IMR-90 (cell line): Measurements from ENCODE around the gene SLC9B1. TPM values are rescaled to one million over a fixed set of nuclear protein-coding genes. Genes with fewer than 3 reads are reported as not detected.
"Not testable (repeated sequence)": the region's sequence is repeated elsewhere in the genome, so short reads cannot be mapped to it uniquely, and the experiment has no call there.

Source experiments
- ATAC-seq: fragments of 200-7000 bp; cut with Tn5 transposase; 2 replicates; pipeline ENCODE4 v1.9.1; 2020; ENCODE audit warnings: low read depth, mild to moderate bottlenecking, moderate library complexity
- BruUV-seq: library from RNA; stranded (reverse); fragments of 400-500 nt; replicated peaks from 2 replicates; lab custom pipeline; 2021; lab: Mats Ljungman, UMichigan
- CTCF ChIA-PET: fragments of 300-600 bp; formaldehyde crosslinking; extraction: SDS; loops from one replicate; lab custom pipeline; 2021; ENCODE audit warnings: antibody characterized with exemption; lab: Yijun Ruan, JAX
- POLR2A ChIA-PET: fragments of 300-600 bp; sonication (Branson Sonifier 250); formaldehyde crosslinking; loops from one replicate; lab custom pipeline; 2022; ENCODE audit warnings: antibody characterized with exemption; ENCODE audit not compliant: unreplicated experiment; lab: Charles Lee
- DNase-seq: peaks from one replicate; pipeline ENCODE4 v3.0.0; 2013
- H2AFZ ChIP-seq: replicated peaks from 2 replicates; pipeline ENCODE3; 2013; ENCODE audit warnings: low read length, mild to moderate bottlenecking; ENCODE audit not compliant: poor library complexity
- H2AK5ac ChIP-seq: 2 replicates; pipeline ENCODE4 v1.6.1; 2013; ENCODE audit warnings: low read depth, low read length, inconsistent platforms
- H2AK9ac ChIP-seq: replicated peaks from 2 replicates; pipeline ENCODE3; 2013; ENCODE audit warnings: mild to moderate bottlenecking, low read depth, low read length, moderate library complexity; ENCODE audit not compliant: poor library complexity
- H2BK120ac ChIP-seq: 2 replicates; pipeline ENCODE4 v1.6.1; 2013; ENCODE audit warnings: low read depth, low read length, inconsistent platforms
- H2BK15ac ChIP-seq: 3 replicates; pipeline ENCODE4 v1.6.1; 2013; ENCODE audit warnings: low read depth, low read length, inconsistent platforms
- H2BK20ac ChIP-seq: 2 replicates; pipeline ENCODE4 v1.6.1; 2013; ENCODE audit warnings: low read depth, mild to moderate bottlenecking, inconsistent platforms, low read length, moderate library complexity
- H2BK5ac ChIP-seq: 2 replicates; pipeline ENCODE4 v1.6.1; 2013; ENCODE audit warnings: mild to moderate bottlenecking, low read depth, low read length, inconsistent platforms; ENCODE audit not compliant: poor library complexity, severe bottlenecking
- H3K14ac ChIP-seq: replicated peaks from 2 replicates; pipeline ENCODE4 v1.6.1; 2013; ENCODE audit warnings: low read depth, low read length, inconsistent platforms
- H3K18ac ChIP-seq: 2 replicates; pipeline ENCODE4 v1.6.1; 2013; ENCODE audit warnings: low read depth, low read length, control low read depth
- H3K23ac ChIP-seq: 2 replicates; pipeline ENCODE4 v1.6.1; 2013; ENCODE audit warnings: low read depth, low read length, inconsistent platforms
- H3K27ac ChIP-seq: 2 replicates; pipeline ENCODE4 v1.5.1; 2013; ENCODE audit warnings: mild to moderate bottlenecking, control low read depth, low read length; ENCODE audit not compliant: insufficient read depth
- H3K27me3 ChIP-seq: 2 replicates; pipeline ENCODE4 v1.6.1; 2013; ENCODE audit warnings: low read length; ENCODE audit not compliant: control insufficient read depth, insufficient read depth
- H3K36me3 ChIP-seq: 2 replicates; pipeline ENCODE4 v1.6.1; 2013; ENCODE audit warnings: low read length, mixed read lengths; ENCODE audit not compliant: control insufficient read depth, insufficient read depth
- H3K4ac ChIP-seq: 2 replicates; pipeline ENCODE4 v1.6.1; 2013; ENCODE audit warnings: low read depth, low read length, inconsistent platforms
- H3K4me1 ChIP-seq: 2 replicates; pipeline ENCODE4 v1.6.1; 2013; ENCODE audit warnings: low read length, mixed read lengths; ENCODE audit not compliant: control insufficient read depth, insufficient read depth
- H3K4me2 ChIP-seq: 2 replicates; pipeline ENCODE4 v1.6.1; 2013; ENCODE audit warnings: low read depth, mild to moderate bottlenecking, control low read depth, low read length, moderate library complexity
- H3K4me3 ChIP-seq: 2 replicates; pipeline ENCODE4 v1.5.1; 2013; ENCODE audit warnings: low read depth, mild to moderate bottlenecking, control low read depth, low read length, moderate library complexity; ENCODE audit not compliant: insufficient read depth
- H3K56ac ChIP-seq: 2 replicates; pipeline ENCODE4 v1.6.1; 2013; ENCODE audit warnings: low read length, inconsistent platforms; ENCODE audit not compliant: insufficient read depth; ENCODE audit errors: extremely low read depth
- H3K79me1 ChIP-seq, 2 experiments: 2 replicates each; pipeline ENCODE4 v1.6.1; 2013; ENCODE audit warnings: low read length in 2 of 2, inconsistent platforms in 1 of 2, low read depth in 1 of 2
- H3K9ac ChIP-seq: 2 replicates; pipeline ENCODE4 v1.6.1; 2013; ENCODE audit warnings: low read depth, low read length, control low read depth
- H3K9me1 ChIP-seq: 2 replicates; pipeline ENCODE4 v1.6.1; 2013; ENCODE audit warnings: low read length, inconsistent platforms; ENCODE audit not compliant: insufficient read depth
- H3K9me3 ChIP-seq: 2 replicates; pipeline ENCODE4 v1.6.1; 2013; ENCODE audit warnings: low read length; ENCODE audit not compliant: control insufficient read depth, insufficient read depth
- H4K20me1 ChIP-seq: 2 replicates; pipeline ENCODE4 v1.6.1; 2013; ENCODE audit warnings: low read length, inconsistent platforms; ENCODE audit not compliant: insufficient read depth
- H4K5ac ChIP-seq: 2 replicates; pipeline ENCODE4 v1.6.1; 2013; ENCODE audit warnings: mild to moderate bottlenecking, low read depth, low read length, control low read depth
- H4K8ac ChIP-seq, 2 experiments: 2 replicates each; pipeline ENCODE4 v1.6.1; 2013; ENCODE audit warnings: low read depth in 2 of 2, low read length in 2 of 2, control low read depth in 1 of 2, inconsistent platforms in 1 of 2
- H4K91ac ChIP-seq: 2 replicates; pipeline ENCODE4 v1.6.1; 2013; ENCODE audit warnings: low read depth, low read length, inconsistent platforms; ENCODE audit not compliant: insufficient read depth
- WGBS, 2 experiments: methylation state at CpG; one replicate each; pipeline versions ENCODE4 v1.1.5 to v1.1.7; 2013; ENCODE audit warnings: missing lambda C conversion rate in 2 of 2; ENCODE audit not compliant: insufficient read length in 1 of 2; ENCODE audit errors: extremely low coverage in 2 of 2; 5-methylcytosine and 5-hydroxymethylcytosine counted together
- dilution Hi-C: fragments of 300-500 bp; cut with HindIII; formaldehyde crosslinking; loops from one replicate; pipeline ENCODE4 v1.14.3; 2018; ENCODE audit warnings: low sequenced_read_pairs; ENCODE audit not compliant: unreplicated experiment
- in situ Hi-C: fragments of 300-500 bp; cut with MboI; formaldehyde crosslinking; loops from 3 replicates; pipeline ENCODE4 v1.14.3; 2019; ENCODE audit warnings: low sequenced_read_pairs, inconsistent platforms, mixed read lengths
- intact Hi-C: fragments of 100-400 bp; cut with micrococcal nuclease; formaldehyde crosslinking; loops from 2 replicates; pipeline ENCODE4 v1.10.0; 2022
- polyA plus RNA-seq, 3 experiments: library from polyadenylated mRNA; depleted of rRNA; stranded (reverse); fragments of >200 nt; gene quantifications; 2 replicates each; pipeline ENCODE4 v1.2.3, GENCODE V29; 2012; ENCODE audit warnings: low replicate concordance in 1 of 3
- total RNA-seq: library from RNA; depleted of rRNA; stranded (reverse); fragments of >200 nt; gene quantifications from 2 replicates; pipeline ENCODE4 v1.2.3, GENCODE V29; 2012

The SLC9B1 gene
- total and polyA plus RNA-seq, 2 of the 4 experiments (the other 2 are of a cell fraction) = 0.07 to 0.18 TPM

DNA sequence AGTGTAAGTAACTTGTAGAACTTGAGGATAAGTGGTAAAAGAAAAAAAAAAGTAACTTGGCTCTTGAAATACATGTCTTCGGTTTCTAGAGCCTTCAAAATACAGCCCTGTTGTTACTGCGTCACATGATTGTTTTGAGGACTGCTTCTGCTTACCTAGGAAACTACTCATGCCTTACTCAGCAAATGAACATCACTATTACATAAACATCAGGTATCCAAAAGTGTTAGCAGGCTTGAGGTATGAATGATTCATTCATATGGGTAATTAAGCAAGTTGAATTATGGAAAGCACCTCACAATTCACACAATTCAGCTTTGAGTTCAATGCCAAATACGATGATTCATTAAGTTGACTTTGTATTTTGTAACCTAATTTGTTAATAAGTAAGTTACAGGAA is 129.6 kb downstream of the SLC9B1 start:
- intact Hi-C loops, H3K14ac ChIP-seq, H4K91ac ChIP-seq, DNase-seq, H3K36me3 ChIP-seq, H2BK5ac ChIP-seq, H2BK120ac ChIP-seq, H2AK9ac ChIP-seq, H2AFZ ChIP-seq, H3K4ac ChIP-seq, H3K9me1 ChIP-seq, in situ Hi-C loops, dilution Hi-C loops, ATAC-seq, CTCF ChIA-PET, H2AK5ac ChIP-seq, H3K27me3 ChIP-seq, H3K9ac ChIP-seq, H2BK20ac ChIP-seq, H3K9me3 ChIP-seq, H3K4me3 ChIP-seq, H4K20me1 ChIP-seq, H3K4me1 ChIP-seq, BruUV-seq, H4K8ac ChIP-seq, H2BK15ac ChIP-seq, H3K18ac ChIP-seq, H3K56ac ChIP-seq, H3K27ac ChIP-seq, POLR2A ChIA-PET, H4K5ac ChIP-seq, H3K4me2 ChIP-seq, H3K23ac ChIP-seq, H3K79me1 ChIP-seq: not testable (repeated sequence)
- WGBS, 2 experiments = no CpG with 5 or more reads among the region's 3 CpGs

DNA sequence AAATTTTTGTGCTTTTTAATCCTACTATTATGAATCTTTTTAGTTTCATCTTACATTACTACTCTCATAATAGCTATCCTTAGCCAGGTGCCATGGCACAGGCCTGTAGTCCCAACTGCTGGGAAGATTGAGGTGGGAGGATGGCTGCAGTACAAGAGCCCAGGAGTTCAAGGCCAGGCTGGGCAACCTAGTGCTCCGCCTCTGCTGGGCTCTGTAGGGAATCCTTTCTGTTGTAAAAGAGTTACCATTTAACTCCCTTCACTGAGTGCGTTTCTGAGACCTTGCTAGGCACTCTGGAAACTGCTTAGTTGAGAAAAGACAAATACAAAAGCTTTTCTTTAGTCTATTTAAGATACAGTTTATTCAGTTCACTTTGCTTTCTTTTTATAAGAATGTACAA is 130.9 kb downstream of the SLC9B1 start:
- H2AK5ac ChIP-seq, H3K4me1 ChIP-seq, H3K18ac ChIP-seq, H2AFZ ChIP-seq, H4K20me1 ChIP-seq, POLR2A ChIA-PET, H2AK9ac ChIP-seq, H2BK20ac ChIP-seq, H3K9me3 ChIP-seq, H4K8ac ChIP-seq, CTCF ChIA-PET, H3K9me1 ChIP-seq, DNase-seq, BruUV-seq, intact Hi-C loops, H3K4ac ChIP-seq, H3K27me3 ChIP-seq, H4K5ac ChIP-seq, H3K4me3 ChIP-seq, H2BK15ac ChIP-seq, H3K4me2 ChIP-seq, ATAC-seq, H3K79me1 ChIP-seq, H3K23ac ChIP-seq, H3K36me3 ChIP-seq, in situ Hi-C loops, H2BK5ac ChIP-seq, H3K27ac ChIP-seq, H3K9ac ChIP-seq, H3K14ac ChIP-seq, H4K91ac ChIP-seq, dilution Hi-C loops, H3K56ac ChIP-seq, H2BK120ac ChIP-seq: not testable (repeated sequence)
- no CpG with 5 or more reads among the region's 2 CpGs for WGBS, 2 experiments
